HepG2 (cell line): Measurements from ENCODE around the gene GSK3B. TPM values are rescaled to one million over a fixed set of nuclear protein-coding genes. Genes with fewer than 3 reads are reported as not detected.
A peak's percentile ranks its signal among the peaks of the same experiment; 100 is the strongest.

ENCODE experiments used
- DMTF1 ChIP-seq: sonication (generic); formaldehyde crosslinking; IDR thresholded peaks from 2 replicates; pipeline ENCODE4 v1.4.0; 2020; ENCODE audit warnings: mild to moderate bottlenecking, missing genetic modification reagents
- DPF2 ChIP-seq: sonication (generic); formaldehyde crosslinking; IDR thresholded peaks from 2 replicates; pipeline ENCODE4 v1.4.0; 2020; ENCODE audit warnings: mild to moderate bottlenecking, low read depth, missing genetic modification reagents, borderline replicate concordance
- HHEX ChIP-seq: IDR thresholded peaks from 2 replicates; pipeline ENCODE4 v1.6.1; 2016; ENCODE audit warnings: control low read depth
- JDP2 ChIP-seq: sonication (generic); formaldehyde crosslinking; IDR thresholded peaks from 2 replicates; pipeline ENCODE4 v1.8.1; 2022; ENCODE audit warnings: missing genetic modification reagents, borderline replicate concordance
- SKI ChIP-seq: fragments of 450-650 bp; IDR thresholded peaks from one replicate; pipeline ENCODE4 v1.6.1; 2018; ENCODE audit warnings: mild to moderate bottlenecking; ENCODE audit not compliant: partially characterized antibody
- ZBTB49 ChIP-seq: sonication (generic); formaldehyde crosslinking; IDR thresholded peaks from 2 replicates; pipeline ENCODE4 v1.4.0; 2020; ENCODE audit warnings: missing genetic modification reagents, borderline replicate concordance
- ZNF142 ChIP-seq: sonication (generic); formaldehyde crosslinking; IDR thresholded peaks from 2 replicates; pipeline ENCODE4 v1.4.0; 2020; ENCODE audit warnings: missing genetic modification reagents
- ZNF281 ChIP-seq: sonication (generic); formaldehyde crosslinking; IDR thresholded peaks from 2 replicates; pipeline ENCODE4 v1.4.0; 2020; ENCODE audit warnings: missing genetic modification reagents, borderline replicate concordance
- ZNF770 ChIP-seq: sonication (generic); formaldehyde crosslinking; IDR thresholded peaks from 2 replicates; pipeline ENCODE4 v1.5.0; 2020; ENCODE audit warnings: mild to moderate bottlenecking, missing genetic modification reagents
- polyA plus RNA-seq, 8 experiments: library from polyadenylated mRNA; depleted of rRNA in 3 of 8; stranded (reverse) in 7 of 8; unstranded in 1 of 8; fragments of >200 nt; fragmentation: Illumina TruSeq in 4 of 8; extraction: Trizol in 4 of 8; gene quantifications; 2 replicates each; pipeline versions ENCODE4 v1.2.1 to v1.2.3, GENCODE V29; 2011 to 2016; ENCODE audit warnings: low read depth in 4 of 8, missing spikeins in 1 of 8, mixed read lengths in 1 of 8; ENCODE audit not compliant: insufficient read depth in 1 of 8
- total RNA-seq, 5 experiments: library from RNA; depleted of rRNA; stranded (reverse); fragments of >200 nt; fragmentation: Illumina TruSeq; extraction: Trizol; gene quantifications; 2 replicates each; pipeline ENCODE4 v1.2.3, GENCODE V29; 2016; ENCODE audit warnings: low read depth in 1 of 5

The GSK3B gene
- total and polyA plus RNA-seq, 2 of the 13 experiments (the other 11 are each of a cell fraction or from before 2014, with no cell fraction given), result 22.3 to 30.1 TPM

- TF ChIP-seq ZNF142 (CRISPR knock-in tag) (no peak), ZNF281 (CRISPR knock-in tag) (0 out of 2 replicates have a peak, but pooled peaks have one; percentile 55), DMTF1 (CRISPR knock-in tag) (no peak), ZNF770 (CRISPR knock-in tag) (no peak), DPF2 (peak; percentile 51; the same call in 1 of the 2 replicates), HHEX (CRISPR knock-in tag) (no peak), ZBTB49 (no peak), JDP2 (no peak), SKI (no peak)
Measured at GRCh38 chr3:119795849-119796248, 298.4 kb downstream of the GSK3B start (continued).
